Stimulated activated CD4-positive, alpha-beta T cell treated with anti-CD3 and anti-CD28 coated beads, TNF-alpha, amount 100 ng/mL, for 48 hours (primary cell): Measurements from ENCODE around the gene CYGB.
A peak's percentile ranks its signal among the peaks of the same experiment; 100 is the strongest.

Experiments
- DNase-seq, 3 donors: peaks; one replicate each; pipeline ENCODE4 v3.0.0-alpha.2; 2020; ENCODE audit warnings: low read depth in 3 of 3

The CYGB gene

GRCh38 chr17:76500747-76501017, 36.8 kb downstream of the CYGB start:
- DNase-seq, result no peak

GRCh38 chr17:76500074-76500746, 37.3 kb downstream of the CYGB start:
- no peak for DNase-seq

- no peak for DNase-seq
Measured at GRCh38 chr17:76499267-76499667, 38.2 kb downstream of the CYGB start.

GRCh38 chr17:76498876-76499251, 38.6 kb downstream of the CYGB start:
- DNase-seq, result no peak

- DNase-seq, result no peak
Measured at GRCh38 chr17:76497979-76498875, 39.3 kb downstream of the CYGB start.

GRCh38 chr17:76497699-76497978, 39.9 kb downstream of the CYGB start:
- DNase-seq, result no peak

GRCh38 chr17:76496464-76496863, 41.0 kb downstream of the CYGB start:
- DNase-seq, result no peak

GRCh38 chr17:76495663-76496400, 41.7 kb downstream of the CYGB start:
- DNase-seq, result no peak

GRCh38 chr17:76493505-76494167, 43.9 kb downstream of the CYGB start:
- no peak for DNase-seq

- DNase-seq, result peak in 1 of 3 donors; percentile 33
Measured at GRCh38 chr17:76492989-76493501, 44.5 kb downstream of the CYGB start.

GRCh38 chr17:76492123-76492988, 45.2 kb downstream of the CYGB start:
- no peak for DNase-seq

GRCh38 chr17:76491271-76492122, 46.0 kb downstream of the CYGB start:
- no peak for DNase-seq

- no peak for DNase-seq
Measured at GRCh38 chr17:76490112-76490710, 47.3 kb downstream of the CYGB start.

GRCh38 chr17:76487451-76488192, 49.9 kb downstream of the CYGB start:
- no peak for DNase-seq

- DNase-seq, result no peak
Measured at GRCh38 chr17:76485569-76485968, 51.9 kb downstream of the CYGB start.

- no peak for DNase-seq
Measured at GRCh38 chr17:76484228-76484725, 53.2 kb downstream of the CYGB start.

GRCh38 chr17:76481071-76481655, 56.3 kb downstream of the CYGB start:
- no peak for DNase-seq

GRCh38 chr17:76480632-76481031, 56.9 kb downstream of the CYGB start:
- DNase-seq, result no peak
